SK-N-MC (cell line): ENCODE data around the gene SSU72.

Experiments
- EZH2 ChIP-seq: fragments of 200-600 bp; sonication (generic); IDR thresholded peaks from one replicate; pipeline ENCODE4 v1.6.1; 2017; ENCODE audit warnings: antibody characterized with exemption
- POLR2AphosphoS5 ChIP-seq: IDR thresholded peaks from 2 replicates; pipeline ENCODE4 v1.6.1; 2012; ENCODE audit warnings: mild to moderate bottlenecking, low read depth, low read length, borderline replicate concordance

GRCh38 chr1:1615256-1616044, 40.8 kb upstream of the SSU72 start, which contains the start of gene MIB2:
- peak; percentile 86 for TF ChIP-seq POLR2AphosphoS5
- no peak for TF ChIP-seq EZH2
